HEK293 (cell line): Measurements from ENCODE around the gene GJC2.

ENCODE experiments used
- CTCF ChIA-PET: fragments of 350-600 bp; formaldehyde crosslinking; extraction: SDS; loops from one replicate; lab custom pipeline; 2021; ENCODE audit warnings: antibody characterized with exemption; lab: Yijun Ruan, JAX
- POLR2A ChIA-PET: fragments of 300-600 bp; formaldehyde crosslinking; extraction: SDS; loops from one replicate; lab custom pipeline; 2020; ENCODE audit warnings: antibody characterized with exemption, inconsistent platforms; lab: Yijun Ruan, JAX
- H3K27ac ChIP-seq: fragments of 200-500 bp; sonication (Bioruptor generic); 2 replicates; pipeline ENCODE4 v1.5.1; 2014; ENCODE audit warnings: low read depth, low read length, control low read depth, inconsistent platforms; ENCODE audit errors: extremely low read depth
- H3K36me3 ChIP-seq, 2 experiments: fragments of 200-500 bp in 1 of 2; sonication (Bioruptor generic) in 1 of 2; 1 replicate in 1 of 2; 2 replicates in 1 of 2; pipeline ENCODE4 v1.5.1; 2014 to 2017; ENCODE audit warnings: inconsistent platforms in 2 of 2, low read length in 2 of 2; ENCODE audit not compliant: control insufficient read depth in 2 of 2, insufficient read depth in 1 of 2
- H3K4me1 ChIP-seq: fragments of 200-500 bp; sonication (Bioruptor generic); 2 replicates; pipeline ENCODE4 v1.5.1; 2014; ENCODE audit warnings: mild to moderate bottlenecking, low read length, inconsistent platforms; ENCODE audit not compliant: control insufficient read depth, insufficient read depth
- H3K4me3 ChIP-seq: 2 replicates; pipeline ENCODE4 v1.5.1; 2011; ENCODE audit warnings: low read depth, mild to moderate bottlenecking, control low read depth, low read length, moderate library complexity
- H3K9me3 ChIP-seq: fragments of 200-500 bp; sonication (Bioruptor generic); 2 replicates; pipeline ENCODE4 v1.5.1; 2014; ENCODE audit warnings: low read depth, low read length, inconsistent platforms; ENCODE audit not compliant: control insufficient read depth, insufficient read depth
- GFI1B ChIP-seq: fragments of 450-650 bp; formaldehyde crosslinking; IDR thresholded peaks from 2 replicates; pipeline ENCODE4 v1.5.1; 2016; ENCODE audit warnings: missing biosample characterization, missing genetic modification characterization
- HIC1 ChIP-seq: fragments of 450-650 bp; formaldehyde crosslinking; IDR thresholded peaks from 2 replicates; pipeline ENCODE4 v1.5.1; 2016; ENCODE audit warnings: missing biosample characterization, missing genetic modification characterization
- KLF7 ChIP-seq: fragments of 450-650 bp; formaldehyde crosslinking; IDR thresholded peaks from 2 replicates; pipeline ENCODE4 v1.5.1; 2016; ENCODE audit warnings: missing biosample characterization, missing genetic modification characterization, borderline replicate concordance
- OVOL3 ChIP-seq: fragments of 450-650 bp; formaldehyde crosslinking; IDR thresholded peaks from 2 replicates; pipeline ENCODE4 v1.5.1; 2016; ENCODE audit warnings: missing biosample characterization, missing genetic modification characterization
- PATZ1 ChIP-seq: fragments of 450-650 bp; formaldehyde crosslinking; IDR thresholded peaks from 2 replicates; pipeline ENCODE4 v1.5.1; 2016; ENCODE audit warnings: missing biosample characterization, missing genetic modification characterization
- PRDM1 ChIP-seq: fragments of 450-650 bp; formaldehyde crosslinking; IDR thresholded peaks from 2 replicates; pipeline ENCODE4; 2016; ENCODE audit warnings: missing biosample characterization, missing genetic modification characterization
- PRDM10 ChIP-seq: fragments of 450-650 bp; formaldehyde crosslinking; IDR thresholded peaks from 2 replicates; pipeline ENCODE4 v1.5.1; 2016; ENCODE audit warnings: missing biosample characterization, missing genetic modification characterization
- SP7 ChIP-seq: fragments of 450-650 bp; formaldehyde crosslinking; IDR thresholded peaks from 2 replicates; pipeline ENCODE4 v1.5.1; 2016; ENCODE audit warnings: missing biosample characterization, missing genetic modification characterization
- ZBTB17 ChIP-seq: fragments of 450-650 bp; formaldehyde crosslinking; IDR thresholded peaks from 2 replicates; pipeline ENCODE4 v1.5.1; 2016; ENCODE audit warnings: missing biosample characterization, missing genetic modification characterization
- ZBTB21 ChIP-seq: fragments of 450-650 bp; formaldehyde crosslinking; IDR thresholded peaks from 2 replicates; pipeline ENCODE4 v1.5.1; 2017; ENCODE audit warnings: missing biosample characterization, missing genetic modification characterization
- ZBTB49 ChIP-seq: fragments of 450-650 bp; formaldehyde crosslinking; IDR thresholded peaks from 2 replicates; pipeline ENCODE4 v1.5.1; 2016; ENCODE audit warnings: missing biosample characterization, missing genetic modification characterization, low read depth
- ZIC2 ChIP-seq: fragments of 450-650 bp; formaldehyde crosslinking; IDR thresholded peaks from 2 replicates; pipeline ENCODE4 v1.5.1; 2016; ENCODE audit warnings: missing biosample characterization, missing genetic modification characterization
- ZNF121 ChIP-seq: fragments of 450-650 bp; formaldehyde crosslinking; IDR thresholded peaks from 2 replicates; pipeline ENCODE4 v1.5.1; 2016; ENCODE audit warnings: missing biosample characterization, missing genetic modification characterization
- ZNF169 ChIP-seq: fragments of 450-650 bp; formaldehyde crosslinking; IDR thresholded peaks from 2 replicates; pipeline ENCODE4 v1.5.1; 2016; ENCODE audit warnings: missing biosample characterization, missing genetic modification characterization
- ZNF184 ChIP-seq: fragments of 450-650 bp; IDR thresholded peaks from 2 replicates; pipeline ENCODE4 v1.5.1; 2018; ENCODE audit warnings: missing biosample characterization, mild to moderate bottlenecking, missing genetic modification characterization
- ZNF416 ChIP-seq: fragments of 450-650 bp; formaldehyde crosslinking; IDR thresholded peaks from 2 replicates; pipeline ENCODE4 v1.5.1; 2016; ENCODE audit warnings: missing biosample characterization, missing genetic modification characterization
- ZNF433 ChIP-seq: fragments of 450-650 bp; formaldehyde crosslinking; IDR thresholded peaks from 2 replicates; pipeline ENCODE4 v1.5.1; 2016; ENCODE audit warnings: missing biosample characterization, missing genetic modification characterization, low read depth
- ZNF571 ChIP-seq: fragments of 450-650 bp; formaldehyde crosslinking; IDR thresholded peaks from 2 replicates; pipeline ENCODE4 v1.5.0; 2017; ENCODE audit warnings: missing biosample characterization, missing genetic modification characterization
- ZNF785 ChIP-seq: fragments of 450-650 bp; formaldehyde crosslinking; IDR thresholded peaks from 2 replicates; pipeline ENCODE4 v1.5.1; 2016; ENCODE audit warnings: missing biosample characterization, missing genetic modification characterization
- ZNF792 ChIP-seq: fragments of 450-650 bp; formaldehyde crosslinking; IDR thresholded peaks from 2 replicates; pipeline ENCODE4 v1.5.1; 2016; ENCODE audit warnings: missing biosample characterization, missing genetic modification characterization
- TF ChIP-seq, protein P1 (sequence below): fragments of 450-650 bp; formaldehyde crosslinking; IDR thresholded peaks from 2 replicates; pipeline ENCODE4 v1.5.1; 2016; ENCODE audit warnings: missing biosample characterization, missing genetic modification characterization

GJC2 gene

GRCh38 chr1:228101994-228102790, 47.5 kb upstream of the GJC2 start (continued):
- TF ChIP-seq OVOL3 (tag by site-specific recombination) (no peak), ZNF792 (no peak; the same call in 1 of the 2 replicates), ZNF571 (tag by site-specific recombination) (no peak), ZNF785 (tag by site-specific recombination) (no peak), ZNF416 (tag by site-specific recombination) (no peak), ZIC2 (tag by site-specific recombination) (peak; percentile 91), ZNF169 (tag by site-specific recombination) (no peak), PRDM10 (tag by site-specific recombination) (no peak), ZBTB49 (tag by site-specific recombination) (no peak), ZNF433 (no peak), PRDM1 (no peak), ZNF121 (tag by site-specific recombination) (no peak), GFI1B (tag by site-specific recombination) (no peak), ZBTB17 (tag by site-specific recombination) (peak; percentile 81), ZNF184 (tag by site-specific recombination) (no peak)
- TF ChIP-seq, all 188 proteins: peak for 53

DNA sequence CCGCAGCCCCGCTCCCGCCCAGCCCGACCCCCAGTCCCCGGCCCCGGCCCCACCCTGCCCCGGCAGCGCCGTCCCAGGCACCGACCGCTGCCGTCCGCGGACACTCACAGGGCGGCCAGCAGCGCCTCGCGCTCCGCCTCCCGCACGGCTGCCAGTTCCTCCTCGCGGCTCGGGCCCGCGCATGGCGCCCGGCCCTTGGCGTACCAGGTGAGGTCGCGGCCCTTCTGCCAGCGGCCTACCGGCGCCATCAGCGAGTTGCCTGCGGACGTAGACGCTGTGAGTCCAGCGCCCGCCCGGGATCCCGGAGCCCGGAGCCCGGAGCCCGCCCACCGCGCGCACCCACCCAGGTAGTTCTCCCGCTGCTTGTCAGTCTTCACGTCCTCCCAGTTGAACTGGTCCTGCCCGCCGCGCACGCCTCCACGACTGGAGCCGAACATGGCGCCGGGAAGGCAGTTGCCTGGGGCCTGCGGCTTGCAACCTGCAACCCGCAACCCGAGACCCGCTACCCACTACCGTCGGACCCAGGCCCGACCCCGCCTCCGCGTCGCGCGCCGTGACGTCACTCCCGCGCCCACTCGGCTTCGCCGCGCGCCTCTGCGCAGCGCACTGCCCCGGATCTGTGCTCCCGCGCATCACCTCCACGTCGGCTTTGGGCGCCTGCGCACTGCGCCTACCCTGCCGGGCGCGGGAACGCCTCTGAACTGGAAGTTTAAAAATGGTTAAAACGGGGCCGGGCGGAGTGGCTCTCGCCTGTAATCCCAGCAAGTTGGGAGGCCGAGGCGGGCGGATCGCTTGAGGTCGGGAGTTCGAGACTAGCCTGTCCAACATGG, 46.7 kb upstream of the GJC2 start, which contains the start of gene C1orf35:
Gene C1orf35 (minus strand): TSS at position 535 of the 830 bp plus-strand sequence. CDS start 98 bp downstream, at position 437.
- ChIA-PET CTCF (interaction anchor here (0.8 kb wide), 1 partner anchor 28 kb away, joined by 3 read pairs; no protein-coding TSS in a partner anchor), POLR2A (interaction anchor here (1.4 kb wide), 1 partner anchor 304 kb away, joined by 5 read pairs; the partner anchor contains the start of gene TRIM11)
- no peaks in the 10 kb centered on the region for H3K9me3 ChIP-seq
- no peaks in the 10 kb centered on the region; the same call in 1 of the 2 replicates for H3K4me1 ChIP-seq
- H3K4me3 ChIP-seq = peak within 1 kb of the TSS; percentile 88
- peak within 1 kb of the TSS; percentile 82 for H3K27ac ChIP-seq
- peaks cover 13 to 68% of the 10 kb centered on the region in 2 experiments for H3K36me3 ChIP-seq
- TF ChIP-seq ZBTB21 (peak; percentile 92), SP7 (tag by site-specific recombination) (peak; percentile 83), KLF7 (tag by site-specific recombination) (peak; percentile 64; the same call in 1 of the 2 replicates), PATZ1 (tag by site-specific recombination) (peak; percentile 76), HIC1 (tag by site-specific recombination) (peak; percentile 88), OVOL3 (tag by site-specific recombination) (peak; percentile 57), ZNF785 (tag by site-specific recombination) (peak; percentile 15; the same call in 1 of the 2 replicates)
- TF ChIP-seq, protein P1, sequence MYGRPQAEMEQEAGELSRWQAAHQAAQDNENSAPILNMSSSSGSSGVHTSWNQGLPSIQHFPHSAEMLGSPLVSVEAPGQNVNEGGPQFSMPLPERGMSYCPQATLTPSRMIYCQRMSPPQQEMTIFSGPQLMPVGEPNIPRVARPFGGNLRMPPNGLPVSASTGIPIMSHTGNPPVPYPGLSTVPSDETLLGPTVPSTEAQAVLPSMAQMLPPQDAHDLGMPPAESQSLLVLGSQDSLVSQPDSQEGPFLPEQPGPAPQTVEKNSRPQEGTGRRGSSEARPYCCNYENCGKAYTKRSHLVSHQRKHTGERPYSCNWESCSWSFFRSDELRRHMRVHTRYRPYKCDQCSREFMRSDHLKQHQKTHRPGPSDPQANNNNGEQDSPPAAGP (tag by site-specific recombination) = peak; percentile 96
